Measurements from ENCODE around the gene TRIM65. TPM values are rescaled to one million over a fixed set of nuclear protein-coding genes. Genes with fewer than 3 reads are reported as not detected.

TRIM65 gene
- total and polyA plus RNA-seq, 2 of the 4 experiments (the other 2 are of a cell fraction): 7.9 to 10.6 TPM

- H2BK5ac ChIP-seq (ENCODE audit: low read depth, low read length, poor library complexity, severe bottlenecking): no peak overlapping the region
- H2AFZ ChIP-seq (replicated peaks; ENCODE audit: low read length, poor library complexity): no peak overlapping the region
- no TSS peak for BruUV-seq (replicated peaks)
- H3K56ac ChIP-seq (ENCODE audit: extremely low read depth, insufficient read depth, low read length): no peak overlapping the region
- H3K27ac ChIP-seq (ENCODE audit: insufficient read depth, low read length): no peak overlapping the region
- H3K18ac ChIP-seq (ENCODE audit: low read depth, low read length): no peak overlapping the region
- no peak overlapping the region for H4K91ac ChIP-seq (ENCODE audit: insufficient read depth, low read depth, low read length)
- POLR2A ChIA-PET (ENCODE audit: unreplicated experiment): no interaction called here
- intact Hi-C loops (cut with micrococcal nuclease) (no loop called here), dilution Hi-C loops (cut with HindIII; ENCODE audit: low sequenced_read_pairs, unreplicated experiment) (no loop called here), in situ Hi-C loops (cut with MboI; ENCODE audit: low sequenced_read_pairs) (no loop called here)
- no peak overlapping the region for H2BK120ac ChIP-seq (ENCODE audit: low read depth, low read length)
- no peaks in the 10 kb centered on the region; the same call in 1 of the 2 replicates for H3K4me1 ChIP-seq (ENCODE audit: control insufficient read depth, insufficient read depth, low read length)
- WGBS, 2 experiments (ENCODE audit: extremely low coverage in 2 of 2, insufficient read length in 1 of 2): 100% methylated on average over 2 of the region's 5 CpGs; no CpG with 5 or more reads in 1 of the 2 experiments
- no peak for TF ChIP-seq RAD21 (IDR thresholded peaks at IDR 0.05; ENCODE audit: low read length)
- TF ChIP-seq MAFK (IDR thresholded peaks at IDR 0.05; ENCODE audit: low read depth, low read length): no peak
- no peak for TF ChIP-seq POLR2A (IDR thresholded peaks at IDR 0.05; ENCODE audit: low read depth, low read length)
- no peak for TF ChIP-seq MAZ (IDR thresholded peaks at IDR 0.05; ENCODE audit: borderline replicate concordance, low read depth, low read length)
- TF ChIP-seq FOS (IDR thresholded peaks at IDR 0.05; ENCODE audit: low read depth, low read length): no peak
- no peak for TF ChIP-seq SMC3 (IDR thresholded peaks at IDR 0.05; ENCODE audit: low read depth, low read length)
- TF ChIP-seq CHD1 (IDR thresholded peaks at IDR 0.05; ENCODE audit: low read depth, low read length): no peak
- no peak for TF ChIP-seq MXI1 (IDR thresholded peaks at IDR 0.05; ENCODE audit: borderline replicate concordance, low read depth, low read length)
- H3K4ac ChIP-seq (ENCODE audit: low read depth, low read length): no peak overlapping the region
- no peak overlapping the region for H2BK20ac ChIP-seq (ENCODE audit: low read depth, low read length)
- no peak overlapping the region for H4K8ac ChIP-seq (ENCODE audit: low read depth in 2 of 2, low read length in 2 of 2)
- no peaks in the 10 kb centered on the region for H4K20me1 ChIP-seq (ENCODE audit: insufficient read depth, low read length)
- CTCF ChIA-PET: no interaction called here
- peaks cover 2% of the 10 kb centered on the region; the same call in 1 of the 2 replicates for H3K36me3 ChIP-seq (ENCODE audit: control insufficient read depth, insufficient read depth, low read length)
- H3K27me3 ChIP-seq (ENCODE audit: control insufficient read depth, insufficient read depth, low read length): no peaks in the 10 kb centered on the region
- DNase-seq: no peak
- H3K4me2 ChIP-seq (ENCODE audit: low read depth, low read length): no peak overlapping the region
- H3K23ac ChIP-seq (ENCODE audit: low read depth, low read length): no peak overlapping the region
- H2BK15ac ChIP-seq (ENCODE audit: low read depth, low read length): no peak overlapping the region
- 0 out of 2 replicates have a peak, but pooled peaks cover under 1% of the 10 kb centered on the region for H3K9me1 ChIP-seq (ENCODE audit: insufficient read depth, low read length)
- H2AK5ac ChIP-seq (ENCODE audit: low read depth, low read length): no peak overlapping the region
- no peak for ATAC-seq (ENCODE audit: low read depth)
- no peak overlapping the region for H3K9ac ChIP-seq (ENCODE audit: low read depth, low read length)
- H3K79me1 ChIP-seq (ENCODE audit: low read depth in 1 of 2, low read length in 2 of 2): no peaks in the 10 kb centered on the region
- no peak overlapping the region for H3K4me3 ChIP-seq (ENCODE audit: insufficient read depth, low read depth, low read length)
- H3K9me3 ChIP-seq (ENCODE audit: control insufficient read depth, insufficient read depth, low read length): no peaks in the 10 kb centered on the region
- no peak overlapping the region for H3K14ac ChIP-seq (replicated peaks; ENCODE audit: low read depth, low read length)
- no peak overlapping the region for H2AK9ac ChIP-seq (replicated peaks; ENCODE audit: low read depth, low read length, poor library complexity)
- H4K5ac ChIP-seq (ENCODE audit: low read depth, low read length): no peak overlapping the region
Observed at GRCh38 chr17:75932852-75933251, 36.1 kb upstream of the TRIM65 start.

Data from IMR-90 (cell line).